HepG2 (cell line): ENCODE measurements around the gene MORF4L1. TPM values are rescaled to one million over a fixed set of nuclear protein-coding genes. Genes with fewer than 3 reads are reported as not detected.
A peak's percentile ranks its signal among the peaks of the same experiment; 100 is the strongest.

ENCODE experiments used
- ATM ChIP-seq: fragments of 450-650 bp; IDR thresholded peaks from 2 replicates; pipeline ENCODE4 v1.7.1; 2017; ENCODE audit warnings: mild to moderate bottlenecking, borderline replicate concordance
- BRF2 ChIP-seq: sonication (generic); formaldehyde crosslinking; IDR thresholded peaks from 2 replicates; pipeline ENCODE4 v1.8.1; 2022; ENCODE audit warnings: mild to moderate bottlenecking, missing genetic modification reagents
- IKZF1 ChIP-seq: fragments of 450-650 bp; IDR thresholded peaks from 2 replicates; pipeline ENCODE4 v1.7.1; 2016
- PAXIP1 ChIP-seq: sonication (generic); formaldehyde crosslinking; conservative IDR thresholded peaks from 2 replicates; pipeline ENCODE4 v1.4.0; 2020; ENCODE audit warnings: mild to moderate bottlenecking, missing genetic modification reagents, moderate library complexity
- RNF2 ChIP-seq: fragments of 450-650 bp; conservative IDR thresholded peaks from 2 replicates; pipeline ENCODE4 v1.6.1; 2016; ENCODE audit warnings: low read depth
- SRF ChIP-seq: IDR thresholded peaks from 2 replicates; pipeline ENCODE4 v1.6.1; 2011; ENCODE audit warnings: mild to moderate bottlenecking, low read depth, low read length, moderate library complexity
- ZNF160 ChIP-seq: sonication (generic); formaldehyde crosslinking; IDR thresholded peaks from 2 replicates; pipeline ENCODE4 v1.8.0; 2022; ENCODE audit warnings: mild to moderate bottlenecking, inconsistent platforms, missing genetic modification reagents
- polyA plus RNA-seq, 8 experiments: library from polyadenylated mRNA; depleted of rRNA in 3 of 8; stranded (reverse) in 7 of 8; unstranded in 1 of 8; fragments of >200 nt; fragmentation: Illumina TruSeq in 4 of 8; extraction: Trizol in 4 of 8; gene quantifications; 2 replicates each; pipeline versions ENCODE4 v1.2.1 to v1.2.3, GENCODE V29; 2011 to 2016; ENCODE audit warnings: low read depth in 4 of 8, missing spikeins in 1 of 8, mixed read lengths in 1 of 8; ENCODE audit not compliant: insufficient read depth in 1 of 8
- total RNA-seq, 5 experiments: library from RNA; depleted of rRNA; stranded (reverse); fragments of >200 nt; fragmentation: Illumina TruSeq; extraction: Trizol; gene quantifications; 2 replicates each; pipeline ENCODE4 v1.2.3, GENCODE V29; 2016; ENCODE audit warnings: low read depth in 1 of 5
- TF ChIP-seq, protein P1 (sequence below): sonication (generic); formaldehyde crosslinking; IDR thresholded peaks from 2 replicates; pipeline ENCODE4 v1.5.1; 2020; ENCODE audit warnings: missing genetic modification reagents, mild to moderate bottlenecking, borderline replicate concordance

Gene MORF4L1
- total and polyA plus RNA-seq, 2 of the 13 experiments (the other 11 are each of a cell fraction or from before 2014, with no cell fraction given) = 218 to 219 TPM

DNA sequence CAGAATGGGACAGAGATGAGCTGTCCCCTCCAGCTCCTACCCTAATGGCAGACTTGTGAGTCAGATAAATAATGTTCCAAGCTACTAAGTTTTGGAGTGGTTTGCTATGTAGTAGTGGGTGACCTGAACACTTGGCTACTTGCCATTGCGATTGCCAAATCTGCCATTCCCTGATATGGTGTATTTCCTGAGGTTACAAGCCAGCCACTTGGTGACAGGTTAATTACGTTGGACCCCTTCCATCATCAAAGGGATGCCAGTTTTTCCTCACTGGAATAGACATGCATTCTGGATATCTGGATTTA is 33.6 kb downstream of the MORF4L1 start (continued):
- TF ChIP-seq PAXIP1 (CRISPR knock-in tag) = no peak
- peak; percentile 47; the same call in 1 of the 2 replicates for TF ChIP-seq SRF
- no peak for TF ChIP-seq IKZF1
- no peak for TF ChIP-seq BRF2 (CRISPR knock-in tag)
- no peak for TF ChIP-seq ATM
- TF ChIP-seq, protein P1, sequence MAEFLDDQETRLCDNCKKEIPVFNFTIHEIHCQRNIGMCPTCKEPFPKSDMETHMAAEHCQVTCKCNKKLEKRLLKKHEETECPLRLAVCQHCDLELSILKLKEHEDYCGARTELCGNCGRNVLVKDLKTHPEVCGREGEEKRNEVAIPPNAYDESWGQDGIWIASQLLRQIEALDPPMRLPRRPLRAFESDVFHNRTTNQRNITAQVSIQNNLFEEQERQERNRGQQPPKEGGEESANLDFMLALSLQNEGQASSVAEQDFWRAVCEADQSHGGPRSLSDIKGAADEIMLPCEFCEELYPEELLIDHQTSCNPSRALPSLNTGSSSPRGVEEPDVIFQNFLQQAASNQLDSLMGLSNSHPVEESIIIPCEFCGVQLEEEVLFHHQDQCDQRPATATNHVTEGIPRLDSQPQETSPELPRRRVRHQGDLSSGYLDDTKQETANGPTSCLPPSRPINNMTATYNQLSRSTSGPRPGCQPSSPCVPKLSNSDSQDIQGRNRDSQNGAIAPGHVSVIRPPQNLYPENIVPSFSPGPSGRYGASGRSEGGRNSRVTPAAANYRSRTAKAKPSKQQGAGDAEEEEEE (CRISPR knock-in tag) = no peak
- TF ChIP-seq RNF2 = no peak
- TF ChIP-seq ZNF160 (CRISPR knock-in tag) = no peak
